ENCODE results near the gene BRIP1.

DNA sequence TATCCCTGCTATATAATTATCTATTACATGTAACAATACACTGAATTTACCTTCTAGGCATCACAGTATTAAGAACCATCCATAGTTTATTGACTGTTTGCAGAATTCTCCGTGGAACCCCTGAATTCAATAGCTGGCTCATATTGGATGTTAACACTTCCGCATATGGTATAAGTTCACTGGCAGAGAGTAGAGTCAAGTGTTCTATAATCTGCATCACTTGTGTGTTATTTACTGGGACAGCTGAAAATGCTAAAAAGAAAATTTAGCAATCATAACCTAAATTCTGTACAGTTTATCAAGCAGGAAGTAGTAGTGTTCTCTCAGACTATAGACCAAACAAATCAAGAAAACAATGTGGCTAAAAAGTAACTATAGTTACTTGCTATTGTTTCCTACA, 14.5 kb upstream of the BRIP1 start:
- TF ChIP-seq, protein P1, sequence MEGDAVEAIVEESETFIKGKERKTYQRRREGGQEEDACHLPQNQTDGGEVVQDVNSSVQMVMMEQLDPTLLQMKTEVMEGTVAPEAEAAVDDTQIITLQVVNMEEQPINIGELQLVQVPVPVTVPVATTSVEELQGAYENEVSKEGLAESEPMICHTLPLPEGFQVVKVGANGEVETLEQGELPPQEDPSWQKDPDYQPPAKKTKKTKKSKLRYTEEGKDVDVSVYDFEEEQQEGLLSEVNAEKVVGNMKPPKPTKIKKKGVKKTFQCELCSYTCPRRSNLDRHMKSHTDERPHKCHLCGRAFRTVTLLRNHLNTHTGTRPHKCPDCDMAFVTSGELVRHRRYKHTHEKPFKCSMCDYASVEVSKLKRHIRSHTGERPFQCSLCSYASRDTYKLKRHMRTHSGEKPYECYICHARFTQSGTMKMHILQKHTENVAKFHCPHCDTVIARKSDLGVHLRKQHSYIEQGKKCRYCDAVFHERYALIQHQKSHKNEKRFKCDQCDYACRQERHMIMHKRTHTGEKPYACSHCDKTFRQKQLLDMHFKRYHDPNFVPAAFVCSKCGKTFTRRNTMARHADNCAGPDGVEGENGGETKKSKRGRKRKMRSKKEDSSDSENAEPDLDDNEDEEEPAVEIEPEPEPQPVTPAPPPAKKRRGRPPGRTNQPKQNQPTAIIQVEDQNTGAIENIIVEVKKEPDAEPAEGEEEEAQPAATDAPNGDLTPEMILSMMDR (IDR thresholded peaks at IDR 0.05; ENCODE audit: low read depth, low read length), result no peak
- no peak for TF ChIP-seq EZH2phosphoT487 (IDR thresholded peaks at IDR 0.05; ENCODE audit: low read depth)

Measured in OCI-LY3 (cell line).